Stimulated activated CD8-positive, alpha-beta memory T cell treated with anti-CD3 and anti-CD28 coated beads, Interleukin-7, amount 100 ng/mL, for 24 hours (primary cell): ENCODE data around the gene DENND2D.

Experiments used
- DNase-seq: peaks from one replicate; pipeline ENCODE4 v3.0.0-alpha.2; 2020; ENCODE audit warnings: low read depth

The DENND2D gene

GRCh38 chr1:111199881-111200801, at the start of gene DENND2D:
TSS of gene DENND2D (minus strand) at chr1:111200646. CDS start at chr1:111200459, 187 bp downstream.
- DNase-seq = no peak

- DNase-seq = no peak
Measured at GRCh38 chr1:111249960-111250359, 49.5 kb upstream of the DENND2D start.

GRCh38 chr1:111247125-111247838, 46.8 kb upstream of the DENND2D start:
- no peak for DNase-seq

GRCh38 chr1:111242805-111243523, 42.5 kb upstream of the DENND2D start:
- no peak for DNase-seq

GRCh38 chr1:111241797-111242196, 41.4 kb upstream of the DENND2D start:
- no peak for DNase-seq

GRCh38 chr1:111238056-111238795, 37.8 kb upstream of the DENND2D start:
- DNase-seq = no peak

- no peak for DNase-seq
Measured at GRCh38 chr1:111236806-111237205, 36.4 kb upstream of the DENND2D start.

- no peak for DNase-seq
Measured at GRCh38 chr1:111236379-111236778, 35.9 kb upstream of the DENND2D start.

- DNase-seq = no peak
Measured at GRCh38 chr1:111234866-111235265, 34.4 kb upstream of the DENND2D start.

- no peak for DNase-seq
Measured at GRCh38 chr1:111234258-111234657, 33.8 kb upstream of the DENND2D start.

- no peak for DNase-seq
Measured at GRCh38 chr1:111232134-111232533, 31.7 kb upstream of the DENND2D start.

- no peak for DNase-seq
Measured at GRCh38 chr1:111228748-111229126, 28.3 kb upstream of the DENND2D start.

GRCh38 chr1:111227851-111228747, 27.7 kb upstream of the DENND2D start:
- no peak for DNase-seq

GRCh38 chr1:111227434-111227833, 27.0 kb upstream of the DENND2D start, which contains the start of gene CHI3L2:
TSS of gene CHI3L2 (plus strand) at chr1:111227713. CDS start at chr1:111227730, 17 bp downstream.
- no peak for DNase-seq

GRCh38 chr1:111225717-111226400, 25.4 kb upstream of the DENND2D start:
- no peak for DNase-seq

GRCh38 chr1:111225091-111225490, 24.6 kb upstream of the DENND2D start:
- no peak for DNase-seq

GRCh38 chr1:111223126-111223685, 22.8 kb upstream of the DENND2D start:
- DNase-seq = no peak

GRCh38 chr1:111222308-111223125, 22.1 kb upstream of the DENND2D start:
- peak; percentile 56 for DNase-seq
